SU-DHL-6 (cell line): ENCODE measurements around the gene EPRS1.

Source experiments
- CTCF ChIP-seq: fragments of 200-600 bp; sonication (generic); IDR thresholded peaks from one replicate; pipeline ENCODE4 v1.5.1; 2017; ENCODE audit warnings: antibody characterized with exemption, mild to moderate bottlenecking, low read length, moderate library complexity; ENCODE audit not compliant: insufficient read depth, poor library complexity, severe bottlenecking
- EZH2phosphoT487 ChIP-seq: fragments of 200-600 bp; sonication (generic), shearing (Covaris generic); conservative IDR thresholded peaks from 2 replicates; pipeline ENCODE4 v1.6.1; 2018; ENCODE audit warnings: mild to moderate bottlenecking, antibody characterized with exemption, low read length, moderate library complexity, mixed read lengths

GRCh38 chr1:220089650-220090556 lies 43.6 kb upstream of the EPRS1 start, which contains the start of gene BPNT1:
- TF ChIP-seq CTCF: no peak
- no peak for TF ChIP-seq EZH2phosphoT487
